K562 (cell line): ENCODE data around the gene SLC39A7. TPM values are rescaled to one million over a fixed set of nuclear protein-coding genes. Genes with fewer than 3 reads are reported as not detected.
A peak's percentile ranks its signal among the peaks of the same experiment; 100 is the strongest.

Source experiments
- BACH1 ChIP-seq: fragments of 200-800 bp; sonication (Bioruptor generic); IDR thresholded peaks from 2 replicates; pipeline ENCODE4 v1.6.1; 2016; ENCODE audit warnings: missing genetic modification characterization, missing compliant biosample characterization
- CBFB ChIP-seq: sonication (generic); formaldehyde crosslinking; IDR thresholded peaks from 2 replicates; pipeline ENCODE4 v1.4.0; 2020; ENCODE audit warnings: mild to moderate bottlenecking, missing genetic modification reagents
- CCNT2 ChIP-seq: IDR thresholded peaks from 2 replicates; pipeline ENCODE4 v1.6.1; 2011; ENCODE audit warnings: borderline replicate concordance, low read depth, mild to moderate bottlenecking, moderate library complexity, mixed read lengths, low read length; ENCODE audit not compliant: insufficient read length; ENCODE audit errors: extremely low read depth
- DNMT1 ChIP-seq: fragments of 450-650 bp; IDR thresholded peaks from 2 replicates; pipeline ENCODE4 v1.6.1; 2016; ENCODE audit warnings: antibody characterized with exemption, mild to moderate bottlenecking
- EGR1 ChIP-seq: fragments of 450-650 bp; conservative IDR thresholded peaks from 2 replicates; pipeline ENCODE4 v1.6.1; 2017; ENCODE audit warnings: mild to moderate bottlenecking
- FOXK1 ChIP-seq: sonication (generic); formaldehyde crosslinking; IDR thresholded peaks from 2 replicates; pipeline ENCODE4 v1.8.0; 2022; ENCODE audit warnings: missing genetic modification reagents, mild to moderate bottlenecking, borderline replicate concordance
- GMEB1 ChIP-seq: fragments of 250-450 bp; sonication (Bioruptor Pico); IDR thresholded peaks from 2 replicates; pipeline ENCODE4 v1.4.0; 2020; ENCODE audit warnings: mild to moderate bottlenecking
- MAFK ChIP-seq: IDR thresholded peaks from 2 replicates; pipeline ENCODE4 v1.6.1; 2011; ENCODE audit warnings: low read length, improper control_type of control experiment
- MEF2D ChIP-seq: conservative IDR thresholded peaks from 2 replicates; pipeline ENCODE4 v1.6.1; 2016; ENCODE audit warnings: low read depth, missing genetic modification characterization, missing compliant biosample characterization
- NFRKB ChIP-seq: fragments of 450-650 bp; IDR thresholded peaks from 2 replicates; pipeline ENCODE4 v1.6.1; 2016; ENCODE audit warnings: low read depth
- NFYB ChIP-seq: IDR thresholded peaks from 2 replicates; pipeline ENCODE4 v1.6.1; 2011; ENCODE audit warnings: mild to moderate bottlenecking, moderate library complexity; ENCODE audit not compliant: insufficient read length; ENCODE audit errors: extremely low read depth
- PHF20 ChIP-seq: fragments of 450-650 bp; IDR thresholded peaks from 2 replicates; pipeline ENCODE4 v1.6.1; 2018; ENCODE audit not compliant: partially characterized antibody
- POLR3A ChIP-seq: IDR thresholded peaks from 2 replicates; pipeline ENCODE4 v1.6.1; 2011; ENCODE audit warnings: borderline replicate concordance, mild to moderate bottlenecking, moderate library complexity; ENCODE audit not compliant: insufficient read length, insufficient read depth; ENCODE audit errors: extremely low read depth
- RBM39 ChIP-seq: fragments of 200-400 bp; formaldehyde crosslinking; optimal IDR thresholded peaks from 2 replicates; pipeline ENCODE3; 2018; ENCODE audit warnings: low read depth, low read length
- RNF2 ChIP-seq: sonication (generic); IDR thresholded peaks from 2 replicates; pipeline ENCODE4 v1.6.1; 2016
- TGIF2 ChIP-seq: sonication (generic); formaldehyde crosslinking; IDR thresholded peaks from 2 replicates; pipeline ENCODE4 v1.8.1; 2022; ENCODE audit warnings: mild to moderate bottlenecking, missing genetic modification reagents, moderate library complexity
- TRIM24 ChIP-seq, 2 experiments: fragments of 450-650 bp; IDR thresholded peaks; 2 replicates each; pipeline ENCODE4 v1.6.1; 2016
- ZBTB11 ChIP-seq, 3 experiments: fragments of 200-800 bp in 1 of 3; fragments of 250-450 bp in 1 of 3; fragments of 450-650 bp in 1 of 3; sonication (Bioruptor Pico) in 1 of 3; sonication (Bioruptor generic) in 1 of 3; formaldehyde crosslinking in 1 of 3; IDR thresholded peaks; 2 replicates each; pipeline versions ENCODE4 v1.6.1 to v1.8.0; 2016 to 2022; ENCODE audit warnings: mild to moderate bottlenecking in 2 of 3, missing genetic modification characterization in 2 of 3, missing compliant biosample characterization in 1 of 3, moderate library complexity in 1 of 3
- ZNF143 ChIP-seq: sonication (generic); formaldehyde crosslinking; IDR thresholded peaks from 2 replicates; pipeline ENCODE4 v1.9.0; 2022; ENCODE audit warnings: mild to moderate bottlenecking, missing genetic modification reagents
- ZNF239 ChIP-seq: fragments of 250-450 bp; sonication (Bioruptor Pico); IDR thresholded peaks from 2 replicates; pipeline ENCODE4 v1.4.0; 2020; ENCODE audit warnings: mild to moderate bottlenecking
- ZNF639 ChIP-seq, 2 experiments: fragments of 200-800 bp in 1 of 2; sonication (Bioruptor generic) in 1 of 2; sonication (generic) in 1 of 2; formaldehyde crosslinking in 1 of 2; IDR thresholded peaks in 1 of 2; conservative IDR thresholded peaks in 1 of 2; 2 replicates each; pipeline versions ENCODE4 v1.5.0 to v1.6.1; 2016 to 2020; ENCODE audit warnings: missing compliant biosample characterization in 1 of 2, missing genetic modification characterization in 1 of 2, missing genetic modification reagents in 1 of 2
- polyA plus RNA-seq, 8 experiments: library from polyadenylated mRNA; depleted of rRNA in 4 of 8; stranded (reverse) in 5 of 8; unstranded in 3 of 8; fragments of >200 nt; fragmentation: Nextera tagmentation in 2 of 8; fragmentation: Illumina TruSeq in 1 of 8; extraction: Ambion mirVana in 2 of 8; extraction: Trizol in 1 of 8; gene quantifications; 2 replicates each; pipeline versions ENCODE4 v1.2.1 to v1.2.3, GENCODE V29; 2011 to 2014; ENCODE audit warnings: inconsistent platforms in 1 of 8, missing spikeins in 1 of 8
- total RNA-seq, 7 experiments: library from RNA; depleted of rRNA in 6 of 7; stranded (reverse); fragments of >200 nt in 6 of 7; fragmentation: Illumina TruSeq in 2 of 7; extraction: Trizol in 2 of 7; gene quantifications; 2 replicates each; pipeline versions ENCODE4 v1.2.1 to v1.2.3, GENCODE V29; 2011 to 2021; ENCODE audit warnings: low replicate concordance in 1 of 7

Gene SLC39A7
- total and polyA plus RNA-seq, 9 of the 15 experiments (the other 6 are each of a cell fraction or from before 2014, with no cell fraction given), result 21.7 to 169 (median 121) TPM

- TF ChIP-seq POLR3A (no peak), RBM39 (no peak), RNF2 (peak; percentile 31; the same call in 1 of the 2 replicates), DNMT1 (peak; percentile 84; the same call in 1 of the 2 replicates), NFYB (peak; percentile 85), MEF2D (no peak), TRIM24 (IDR thresholded peaks at IDR 0.05) (0 out of 4 replicates have a peak, but pooled peaks of 1 of the 2 experiments have one; percentile 38), CBFB (CRISPR knock-in tag) (no peak), ZBTB11 (CRISPR knock-in tag; IDR thresholded peaks at IDR 0.05) (peak in 1 of 3 experiments; percentile 85; a peak in 2 of 6 replicates), EGR1 (peak; percentile 97), ZNF239 (no peak), FOXK1 (no peak), MAFK (peak; percentile 79), BACH1 (tag) (no peak; the same call in 1 of the 2 replicates), PHF20 (peak; percentile 77), CCNT2 (peak; percentile 91), ZNF639 (CRISPR knock-in tag; conservative IDR thresholded peaks at IDR 0.05 in 1 of 2, IDR thresholded peaks at IDR 0.05 in 1 of 2) (0 out of 4 replicates have a peak, but pooled peaks of 1 of the 2 experiments have one; percentile 36), ZNF143 (CRISPR knock-in tag) (no peak), GMEB1 (peak; percentile 13; the same call in 1 of the 2 replicates), NFRKB (peak; percentile 48), TGIF2 (CRISPR knock-in tag) (no peak)
These were observed 48.5 kb downstream of the SLC39A7 start (continued) for GRCh38 chr6:33248932-33249731.
